HG02763 (cell line): ENCODE results near the gene CRACR2A.

ENCODE experiments used
- ATAC-seq: cut with Tn5 transposase; IDR thresholded peaks from one replicate; pipeline ENCODE4 v1.9.1; 2021; ENCODE audit warnings: mild to moderate bottlenecking, moderate library complexity; ENCODE audit not compliant: unreplicated experiment

The CRACR2A gene

GRCh38 chr12:3651585-3652424 is 101.1 kb downstream of the CRACR2A start:
- no peak for ATAC-seq

- no peak for ATAC-seq
Measured at GRCh38 chr12:3647504-3647903, 105.4 kb downstream of the CRACR2A start.

GRCh38 chr12:3646561-3647241 is 106.2 kb downstream of the CRACR2A start:
- ATAC-seq: no peak

GRCh38 chr12:3645091-3645490 is 107.8 kb downstream of the CRACR2A start:
- ATAC-seq: no peak

GRCh38 chr12:3644104-3644503 is 108.8 kb downstream of the CRACR2A start:
- ATAC-seq: no peak

- no peak for ATAC-seq
Measured at GRCh38 chr12:3641428-3642018, 111.4 kb downstream of the CRACR2A start.

- no peak for ATAC-seq
Measured at GRCh38 chr12:3636328-3636727, 116.6 kb downstream of the CRACR2A start.

GRCh38 chr12:3634348-3634747 is 118.6 kb downstream of the CRACR2A start:
- no peak for ATAC-seq

- ATAC-seq: no peak
Measured at GRCh38 chr12:3633396-3633795, 119.5 kb downstream of the CRACR2A start.

- ATAC-seq: no peak
Measured at GRCh38 chr12:3632754-3633153, 120.2 kb downstream of the CRACR2A start.

- ATAC-seq: no peak
Measured at GRCh38 chr12:3632256-3632655, 120.7 kb downstream of the CRACR2A start.

GRCh38 chr12:3631759-3632158 is 121.2 kb downstream of the CRACR2A start:
- ATAC-seq: no peak

GRCh38 chr12:3631272-3631637 is 121.7 kb downstream of the CRACR2A start:
- ATAC-seq: no peak

GRCh38 chr12:3630621-3631271 is 122.2 kb downstream of the CRACR2A start:
- ATAC-seq: no peak

- ATAC-seq: no peak
Measured at GRCh38 chr12:3630111-3630510, 122.8 kb downstream of the CRACR2A start.

- ATAC-seq: no peak
Measured at GRCh38 chr12:3629057-3629830, 123.7 kb downstream of the CRACR2A start.

- ATAC-seq: no peak
Measured at GRCh38 chr12:3628629-3629028, 124.3 kb downstream of the CRACR2A start.

- ATAC-seq: no peak
Measured at GRCh38 chr12:3627336-3627735, 125.6 kb downstream of the CRACR2A start.

- ATAC-seq: no peak
Measured at GRCh38 chr12:3624273-3624672, 128.6 kb downstream of the CRACR2A start.

- no peak for ATAC-seq
Measured at GRCh38 chr12:3622822-3623690, 129.9 kb downstream of the CRACR2A start.
